ENCODE results near the gene SKI. TPM values are rescaled to one million over a fixed set of nuclear protein-coding genes. Genes with fewer than 3 reads are reported as not detected.
"Not testable (repeated sequence)": the region's sequence is repeated elsewhere in the genome, so short reads cannot be mapped to it uniquely, and the experiment has no call there.

The SKI gene
- total RNA-seq, 3 donors from 2014 or later, result 43.8 to 45.2 (median 44.7) TPM

DNA sequence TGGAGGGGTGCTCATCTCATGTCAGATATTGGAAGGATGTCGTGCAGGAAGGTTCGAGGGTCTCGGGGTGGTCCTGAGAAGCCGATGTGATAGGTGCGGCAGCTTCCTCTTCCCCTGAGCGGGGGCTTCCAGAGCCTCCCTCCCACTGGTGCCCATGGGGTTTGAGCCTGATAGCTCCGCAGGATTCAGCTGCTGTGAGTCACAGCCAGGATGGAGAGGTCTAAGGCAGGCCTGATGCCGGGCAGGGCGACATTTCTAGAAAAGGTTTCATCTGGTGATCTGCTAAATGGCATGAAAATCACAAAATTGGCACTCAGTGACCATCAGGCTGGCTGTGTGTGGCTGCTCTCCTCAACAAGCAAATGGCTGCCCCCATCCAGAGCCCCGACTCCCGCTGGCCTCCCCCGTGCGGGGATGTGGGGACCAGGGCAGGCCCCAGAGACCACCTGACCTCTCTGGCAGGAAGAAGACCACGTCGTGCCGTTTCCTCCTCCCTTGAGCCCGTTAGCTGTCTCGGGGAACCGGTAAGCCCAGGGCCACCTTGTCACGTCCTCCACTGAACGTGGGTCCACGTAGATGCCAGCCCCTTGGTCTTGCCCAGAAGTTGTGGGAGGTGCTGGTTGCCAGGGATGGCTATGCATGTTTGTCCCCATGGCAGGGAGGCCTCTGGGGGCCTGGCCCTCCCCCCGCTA, 66.1 kb downstream of the SKI start:
- no peaks in the 10 kb centered on the region for H3K36me3 Mint-ChIP-seq (ENCODE audit: insufficient read depth)
- DNase-seq (no peak), ATAC-seq (no peak)
- H3K4me3 Mint-ChIP-seq, result no peak overlapping the region
- no peaks in the 10 kb centered on the region for H3K9me3 Mint-ChIP-seq
- H3K4me1 Mint-ChIP-seq (ENCODE audit: low read depth), result peaks cover 89% of the 10 kb centered on the region
- H3K27me3 Mint-ChIP-seq (ENCODE audit: low read depth), result no peaks in the 10 kb centered on the region

DNA sequence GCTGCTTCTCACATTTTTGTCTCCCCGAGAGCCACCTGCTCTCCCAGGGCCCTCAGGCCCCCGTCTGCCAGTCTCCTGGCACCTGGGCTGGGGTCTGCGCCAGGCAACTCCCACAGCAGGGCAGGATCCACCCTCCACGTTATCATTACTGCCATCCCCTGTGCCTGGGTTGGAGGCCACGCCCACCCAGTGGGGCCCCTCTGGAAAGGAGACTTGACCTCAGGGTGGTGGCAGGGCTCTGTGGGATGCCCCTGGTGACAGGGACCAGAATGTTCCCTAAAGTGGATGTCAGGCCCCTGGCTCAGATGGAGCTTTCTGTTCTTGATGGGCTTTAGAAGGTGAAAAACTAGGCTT, 66.6 kb downstream of the SKI start:
- Mint-ChIP-seq H3K9me3 (no peaks in the 10 kb centered on the region), H3K4me3 (no peak overlapping the region), H3K4me1 (ENCODE audit: low read depth) (peaks cover 91% of the 10 kb centered on the region), H3K27me3 (ENCODE audit: low read depth) (no peaks in the 10 kb centered on the region), H3K36me3 (ENCODE audit: insufficient read depth) (no peaks in the 10 kb centered on the region)
- no peak for DNase-seq
- ATAC-seq, result no peak

DNA sequence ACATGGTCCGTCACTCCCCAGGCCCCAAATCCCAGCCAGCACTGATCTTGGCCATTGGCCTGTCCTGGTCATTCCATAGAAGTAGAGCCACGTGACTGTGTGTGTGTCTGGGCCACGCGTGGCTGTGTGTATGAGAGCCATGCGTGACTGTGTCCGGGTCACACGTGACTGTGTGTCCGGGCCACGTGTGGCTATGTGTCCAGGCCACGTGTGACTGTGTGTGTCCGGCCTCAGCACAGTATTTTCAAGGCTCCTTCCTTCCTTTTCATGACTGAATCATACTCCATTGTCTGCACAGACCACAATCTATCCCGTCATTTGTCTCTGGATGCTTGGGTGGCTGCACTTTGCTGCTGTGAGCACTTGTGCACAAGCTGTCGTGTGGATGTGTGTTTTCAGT, 67.4 kb downstream of the SKI start:
- DNase-seq (no peak), ATAC-seq (no peak)
- no peaks in the 10 kb centered on the region for H3K27me3 Mint-ChIP-seq (ENCODE audit: low read depth)
- no peaks in the 10 kb centered on the region for H3K9me3 Mint-ChIP-seq
- no peak overlapping the region for H3K4me3 Mint-ChIP-seq
- H3K36me3 Mint-ChIP-seq (ENCODE audit: insufficient read depth), result no peaks in the 10 kb centered on the region
- peaks cover 91% of the 10 kb centered on the region for H3K4me1 Mint-ChIP-seq (ENCODE audit: low read depth)

GRCh38 chr1:2296211-2296610, 68.1 kb downstream of the SKI start:
- H3K27me3 Mint-ChIP-seq (ENCODE audit: low read depth); DNase-seq; H3K9me3 Mint-ChIP-seq; ATAC-seq; H3K36me3 Mint-ChIP-seq (ENCODE audit: insufficient read depth); H3K4me3 Mint-ChIP-seq: not testable (repeated sequence)
- H3K4me1 Mint-ChIP-seq (ENCODE audit: low read depth), result peaks cover 89% of the 10 kb centered on the region

DNA sequence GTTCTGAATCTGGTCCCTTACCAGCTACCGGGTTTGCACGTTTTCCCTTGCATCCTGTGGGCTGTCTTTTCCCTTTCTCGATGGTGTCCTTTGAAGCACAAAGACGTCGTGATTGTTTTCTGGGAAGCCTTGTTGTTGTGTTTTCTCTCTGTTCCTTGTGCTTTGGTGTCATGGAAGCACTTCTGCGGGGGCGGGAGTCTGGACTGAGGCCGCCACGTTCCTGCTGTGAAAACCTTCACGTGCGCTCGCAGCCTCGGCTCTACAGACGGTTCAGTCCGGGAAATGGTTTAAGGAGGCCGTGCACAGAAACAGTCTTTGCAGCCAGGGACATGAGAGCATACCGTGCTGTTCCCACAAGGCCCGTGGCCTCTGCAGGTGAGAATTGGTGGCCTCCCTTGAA, 68.5 kb downstream of the SKI start:
- DNase-seq, result no peak
- Mint-ChIP-seq H3K4me1 (ENCODE audit: low read depth) (peaks cover 89% of the 10 kb centered on the region), H3K36me3 (ENCODE audit: insufficient read depth) (no peaks in the 10 kb centered on the region), H3K9me3 (no peaks in the 10 kb centered on the region), H3K4me3 (no peak overlapping the region), H3K27me3 (ENCODE audit: low read depth) (no peaks in the 10 kb centered on the region)
- no peak for ATAC-seq

GRCh38 chr1:2297246-2298011, 69.3 kb downstream of the SKI start:
- DNase-seq (no peak), ATAC-seq (no peak)
- Mint-ChIP-seq H3K27me3 (ENCODE audit: low read depth) (no peaks in the 10 kb centered on the region), H3K36me3 (ENCODE audit: insufficient read depth) (no peaks in the 10 kb centered on the region), H3K9me3 (no peaks in the 10 kb centered on the region), H3K4me3 (no peak overlapping the region), H3K4me1 (ENCODE audit: low read depth) (peaks cover 84% of the 10 kb centered on the region)

- Mint-ChIP-seq H3K27me3 (ENCODE audit: low read depth) (no peaks in the 10 kb centered on the region), H3K4me1 (ENCODE audit: low read depth) (peaks cover 76% of the 10 kb centered on the region), H3K36me3 (ENCODE audit: insufficient read depth) (no peaks in the 10 kb centered on the region), H3K9me3 (no peaks in the 10 kb centered on the region), H3K4me3 (peak overlapping the region; percentile 33)
- ATAC-seq, result no peak
- no peak for DNase-seq
These were observed 70.6 kb downstream of the SKI start for GRCh38 chr1:2298685-2299084.

- no peaks in the 10 kb centered on the region for H3K36me3 Mint-ChIP-seq (ENCODE audit: insufficient read depth)
- no peaks in the 10 kb centered on the region for H3K9me3 Mint-ChIP-seq
- DNase-seq (no peak), ATAC-seq (no peak)
- peaks cover 71% of the 10 kb centered on the region for H3K4me1 Mint-ChIP-seq (ENCODE audit: low read depth)
- no peaks in the 10 kb centered on the region for H3K27me3 Mint-ChIP-seq (ENCODE audit: low read depth)
- peak overlapping the region; percentile 38 for H3K4me3 Mint-ChIP-seq
These were observed 71.1 kb downstream of the SKI start for GRCh38 chr1:2299131-2299627.

DNA sequence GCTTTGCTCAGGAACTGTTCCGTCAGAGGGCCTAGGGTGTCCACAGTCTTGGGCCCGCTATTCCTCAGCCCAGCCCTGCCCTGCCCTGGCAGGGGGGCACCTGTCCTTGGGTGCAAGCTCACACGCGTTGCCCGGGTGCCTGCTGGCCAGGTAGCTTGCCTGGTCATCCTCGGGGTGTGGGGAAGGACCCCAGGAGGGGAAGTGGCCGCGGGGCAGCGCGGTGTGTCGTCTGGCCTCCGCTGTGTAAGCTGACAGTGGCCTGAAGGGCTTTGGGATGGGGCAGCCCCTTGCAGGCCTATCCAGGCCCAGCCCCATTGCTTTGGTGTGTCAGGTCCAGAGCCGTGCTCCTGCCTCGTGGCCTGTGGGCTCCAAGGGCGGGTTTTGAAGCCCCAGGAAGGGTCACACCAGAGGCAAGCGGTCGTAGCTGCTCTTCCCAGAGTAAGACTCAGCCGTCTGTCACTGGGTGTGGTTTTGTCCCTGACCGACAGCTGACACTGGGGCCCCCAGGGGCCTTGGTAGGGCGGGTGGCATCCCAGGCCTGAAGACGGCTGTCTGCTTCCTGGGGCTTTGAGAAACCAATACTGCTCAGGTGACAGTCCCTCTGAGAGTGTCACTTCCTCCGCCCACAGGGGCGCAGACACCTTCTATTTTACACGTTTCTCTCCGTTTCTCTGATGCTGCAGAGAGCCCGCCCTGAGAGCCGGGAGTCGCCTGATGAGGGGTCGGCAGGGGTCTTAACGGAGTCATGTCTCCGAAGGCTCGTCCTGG, 72.1 kb downstream of the SKI start:
- Mint-ChIP-seq H3K4me3 (peak overlapping the region; percentile 80), H3K9me3 (no peaks in the 10 kb centered on the region), H3K4me1 (ENCODE audit: low read depth) (peaks cover 62% of the 10 kb centered on the region), H3K27me3 (ENCODE audit: low read depth) (no peaks in the 10 kb centered on the region), H3K36me3 (ENCODE audit: insufficient read depth) (peaks cover 5% of the 10 kb centered on the region)
- peak; percentile 71 for DNase-seq
- ATAC-seq, result peak; percentile 85 to 86

DNA sequence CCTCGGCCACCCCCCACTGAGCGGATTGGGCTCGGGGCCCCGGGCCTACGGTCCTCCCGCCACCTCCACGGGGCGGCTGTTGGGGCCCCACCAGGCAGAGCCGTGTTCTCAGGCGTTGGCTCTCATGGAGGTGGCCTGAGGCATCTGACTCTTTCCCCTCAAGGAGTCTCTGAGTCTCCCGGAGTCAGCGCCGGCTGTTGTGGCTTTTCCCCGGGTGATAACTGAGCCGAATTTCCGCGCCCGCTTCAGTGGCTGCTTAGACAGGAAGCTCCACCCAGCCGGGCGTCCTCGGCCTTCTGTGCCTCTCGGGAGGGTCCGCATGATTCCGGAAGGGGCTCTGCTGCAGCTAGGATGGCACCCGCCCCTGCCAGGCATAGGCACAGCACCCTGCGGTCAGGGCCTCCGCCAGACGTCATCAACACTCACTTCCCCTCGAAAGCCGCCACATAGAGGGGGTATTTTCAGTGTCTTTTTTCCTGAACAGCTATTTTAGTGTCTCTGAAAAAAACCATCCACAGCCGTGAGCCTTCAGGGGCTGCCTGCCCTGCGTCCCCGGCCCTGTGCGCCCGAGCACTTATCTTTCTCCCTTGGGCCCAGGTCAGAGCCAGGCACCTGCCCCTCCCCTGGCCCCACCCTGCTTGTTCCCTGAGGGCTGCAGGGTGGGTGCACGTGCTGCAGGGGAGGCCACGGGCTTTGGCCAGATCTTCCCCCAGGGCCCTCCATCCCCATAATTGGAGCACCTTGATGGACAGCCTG, 72.9 kb downstream of the SKI start:
- Mint-ChIP-seq H3K4me1 (ENCODE audit: low read depth) (peaks cover 54% of the 10 kb centered on the region), H3K27me3 (ENCODE audit: low read depth) (no peaks in the 10 kb centered on the region), H3K9me3 (no peaks in the 10 kb centered on the region), H3K36me3 (ENCODE audit: insufficient read depth) (peaks cover 12% of the 10 kb centered on the region), H3K4me3 (peak overlapping the region; percentile 80)
- ATAC-seq (peak; percentile 74 to 76), DNase-seq (peak; percentile 88)

DNA sequence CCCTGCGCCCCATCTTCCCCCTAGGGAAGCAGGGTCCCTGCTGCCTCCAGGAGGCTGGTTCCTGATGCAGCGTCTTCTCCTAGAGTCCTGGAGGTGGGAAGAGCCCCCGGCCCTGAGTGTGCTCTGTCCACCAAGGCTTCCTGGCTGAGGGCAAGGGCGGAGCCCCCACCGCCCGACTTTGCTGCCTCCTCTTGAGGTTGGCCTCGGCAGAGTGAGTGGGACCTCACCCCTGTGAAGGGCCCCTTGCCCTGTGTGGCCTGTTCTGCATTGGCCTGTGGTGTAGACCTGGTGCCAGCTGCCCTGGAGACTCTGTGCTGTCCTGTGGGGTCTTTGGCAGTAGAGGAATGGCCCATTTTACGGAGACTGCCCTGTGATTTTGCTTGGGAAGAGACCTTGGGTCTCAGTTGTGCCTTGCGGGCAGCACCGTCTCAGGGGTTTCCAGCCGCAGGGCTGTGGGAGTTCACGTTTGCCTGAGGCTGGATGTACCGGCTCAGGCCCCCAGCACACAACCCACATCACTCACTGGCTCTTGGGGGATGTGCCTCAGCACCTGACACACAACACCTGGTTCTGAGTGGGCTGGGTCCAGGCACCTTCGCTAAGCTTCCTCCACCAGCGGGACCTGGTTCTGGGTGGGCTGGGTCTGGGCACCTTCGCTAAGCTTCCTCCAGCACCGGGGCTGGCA, 73.6 kb downstream of the SKI start:
- Mint-ChIP-seq H3K36me3 (ENCODE audit: insufficient read depth) (peaks cover 13% of the 10 kb centered on the region), H3K9me3 (no peaks in the 10 kb centered on the region), H3K4me1 (ENCODE audit: low read depth) (peaks cover 48% of the 10 kb centered on the region), H3K27me3 (ENCODE audit: low read depth) (no peaks in the 10 kb centered on the region), H3K4me3 (peak overlapping the region; percentile 80)
- ATAC-seq, result no peak
- DNase-seq, result no peak

DNA sequence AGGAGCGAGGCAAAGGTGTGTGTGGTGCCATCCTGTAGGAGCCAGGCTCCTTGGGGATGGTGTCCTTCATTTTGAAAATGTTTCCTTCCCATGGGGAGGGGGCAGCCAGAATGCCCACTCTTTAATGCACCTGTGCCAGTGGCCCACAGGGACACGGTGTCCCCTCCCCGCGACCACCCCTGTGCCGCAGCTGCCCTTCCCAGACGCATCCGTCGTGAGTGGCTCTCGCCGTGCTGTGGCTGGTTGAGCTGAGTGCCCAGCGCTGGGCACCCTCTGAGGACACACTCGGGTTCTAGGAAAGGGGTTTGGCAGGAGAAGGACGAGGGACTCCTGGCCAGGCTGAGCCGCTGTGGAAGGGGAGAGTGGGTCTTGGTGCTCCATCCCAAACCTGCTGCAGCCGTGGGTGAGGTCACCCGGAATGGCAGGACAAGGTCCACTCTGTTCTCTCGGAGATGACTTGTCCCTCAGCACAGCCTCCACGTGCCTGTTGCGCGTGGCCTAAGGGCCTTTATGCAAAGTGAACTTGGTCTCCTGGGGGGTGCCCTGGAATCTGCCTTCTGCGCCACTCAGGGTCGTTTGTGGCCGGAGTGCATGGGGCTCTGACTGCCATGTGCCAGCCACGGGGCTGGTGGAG, 74.3 kb downstream of the SKI start:
- ATAC-seq, result no peak
- Mint-ChIP-seq H3K4me1 (ENCODE audit: low read depth) (peaks cover 43% of the 10 kb centered on the region), H3K4me3 (no peak overlapping the region), H3K9me3 (no peaks in the 10 kb centered on the region), H3K27me3 (ENCODE audit: low read depth) (no peaks in the 10 kb centered on the region), H3K36me3 (ENCODE audit: insufficient read depth) (peaks cover 15% of the 10 kb centered on the region)
- no peak for DNase-seq

DNA sequence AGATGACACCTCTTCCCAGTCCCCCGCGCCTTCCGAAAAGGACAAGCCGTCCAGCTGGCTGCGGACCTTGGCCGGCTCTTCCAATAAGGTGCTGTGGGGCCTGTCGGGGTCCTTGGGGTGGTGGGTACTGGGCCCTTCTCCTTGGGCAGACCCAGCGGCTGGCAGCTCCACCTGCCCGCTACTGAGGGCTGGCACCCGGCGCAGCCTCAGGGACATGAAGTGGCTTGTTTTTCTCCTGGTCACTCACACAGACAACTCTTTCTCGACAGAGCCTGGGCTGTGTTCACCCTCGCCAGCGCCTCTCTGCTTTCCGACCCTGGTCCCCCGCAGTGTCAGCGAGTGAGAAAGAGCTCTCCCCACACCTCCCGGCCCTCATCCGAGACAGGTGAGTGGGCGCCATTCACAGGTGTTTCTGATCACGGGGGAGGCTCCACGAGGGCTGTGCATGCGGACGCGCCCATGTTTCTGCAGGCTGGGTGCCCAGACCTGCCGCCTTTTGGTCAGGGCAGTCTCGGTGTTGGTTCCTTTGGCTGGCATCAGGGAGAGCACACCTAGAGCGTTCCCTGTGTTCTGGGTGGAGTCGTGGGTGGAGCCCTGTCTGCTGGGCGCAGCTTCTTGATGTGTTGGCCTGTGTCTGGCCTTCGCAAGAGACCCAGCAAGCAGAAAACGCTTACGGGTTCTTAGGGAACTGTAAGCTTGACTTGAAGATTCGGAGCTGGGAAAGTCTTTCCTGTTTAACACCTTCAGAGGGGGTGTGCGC, 75.1 kb downstream of the SKI start:
- Mint-ChIP-seq H3K4me1 (ENCODE audit: low read depth) (peaks cover 39% of the 10 kb centered on the region), H3K27me3 (ENCODE audit: low read depth) (no peaks in the 10 kb centered on the region), H3K9me3 (no peaks in the 10 kb centered on the region), H3K36me3 (ENCODE audit: insufficient read depth) (peaks cover 22% of the 10 kb centered on the region), H3K4me3 (no peak overlapping the region)
- DNase-seq (no peak), ATAC-seq (no peak)
